RPMI7951 (cell line): ENCODE results near the gene PDSS2. TPM values are rescaled to one million over a fixed set of nuclear protein-coding genes. Genes with fewer than 3 reads are reported as not detected.
A peak's percentile ranks its signal among the peaks of the same experiment; 100 is the strongest.
"Not testable (repeated sequence)": the region's sequence is repeated elsewhere in the genome, so short reads cannot be mapped to it uniquely, and the experiment has no call there.

Experiments
- DNase-seq: peaks from one replicate; pipeline ENCODE4 v3.0.0-alpha.2; 2012; ENCODE audit warnings: low read depth
- total RNA-seq: library from RNA; depleted of rRNA; stranded (reverse); fragments of >200 nt; shearing (Covaris generic); gene quantifications from 2 replicates; pipeline ENCODE4 v1.2.3, GENCODE V29; 2014

PDSS2 gene
- total RNA-seq, 1 experiment from 2014 or later = 20.2 TPM

GRCh38 chr6:107219851-107220250 lies 239.5 kb downstream of the PDSS2 start:
- no peak for DNase-seq

GRCh38 chr6:107218142-107218541 lies 241.2 kb downstream of the PDSS2 start:
- DNase-seq = no peak

GRCh38 chr6:107217248-107217647 lies 242.1 kb downstream of the PDSS2 start:
- no peak for DNase-seq

- DNase-seq = no peak
These were observed 243.0 kb downstream of the PDSS2 start for GRCh38 chr6:107216197-107216933.

GRCh38 chr6:107215334-107215733 lies 244.0 kb downstream of the PDSS2 start:
- DNase-seq = no peak

- no peak for DNase-seq
These were observed 244.7 kb downstream of the PDSS2 start for GRCh38 chr6:107214655-107215054.

- no peak for DNase-seq
These were observed 249.7 kb downstream of the PDSS2 start for GRCh38 chr6:107209406-107210305.

- no peak for DNase-seq
These were observed 252.0 kb downstream of the PDSS2 start for GRCh38 chr6:107207251-107207873.

GRCh38 chr6:107205058-107205998 lies 254.0 kb downstream of the PDSS2 start:
- DNase-seq = no peak

- no peak for DNase-seq
These were observed 256.4 kb downstream of the PDSS2 start for GRCh38 chr6:107202876-107203468.

GRCh38 chr6:107198631-107199416 lies 260.5 kb downstream of the PDSS2 start:
- DNase-seq = no peak

GRCh38 chr6:107196152-107196551 lies 263.2 kb downstream of the PDSS2 start:
- no peak for DNase-seq

GRCh38 chr6:107194723-107195122 lies 264.6 kb downstream of the PDSS2 start:
- DNase-seq = not testable (repeated sequence)

GRCh38 chr6:107192830-107193229 lies 266.5 kb downstream of the PDSS2 start:
- DNase-seq = no peak

- no peak for DNase-seq
These were observed 271.7 kb downstream of the PDSS2 start for GRCh38 chr6:107187630-107188029.

- DNase-seq = no peak
These were observed 273.3 kb downstream of the PDSS2 start for GRCh38 chr6:107186047-107186446.

- peak; percentile 6 for DNase-seq
These were observed 273.9 kb downstream of the PDSS2 start for GRCh38 chr6:107185391-107185970.

- no peak for DNase-seq
These were observed 274.9 kb downstream of the PDSS2 start for GRCh38 chr6:107184435-107184834.

GRCh38 chr6:107180099-107180498 lies 279.3 kb downstream of the PDSS2 start:
- no peak for DNase-seq

GRCh38 chr6:107179004-107179403 lies 280.4 kb downstream of the PDSS2 start:
- DNase-seq = peak; percentile 24
